CD4-positive, alpha-beta T cell treated with Interleukin-4 for 1 hour (primary cell): ENCODE data around the gene PIKFYVE.
"Not testable (repeated sequence)": the region's sequence is repeated elsewhere in the genome, so short reads cannot be mapped to it uniquely, and the experiment has no call there.

Source experiments
- DNase-seq, 2 donors: peaks; one replicate each; pipeline ENCODE4 v3.0.0-alpha.2; 2020 to 2022

The PIKFYVE gene

GRCh38 chr2:208304157-208304556 lies 38.1 kb downstream of the PIKFYVE start:
- DNase-seq: no peak

GRCh38 chr2:208304695-208305094 lies 38.6 kb downstream of the PIKFYVE start:
- no peak for DNase-seq

GRCh38 chr2:208306291-208306690 lies 40.2 kb downstream of the PIKFYVE start:
- DNase-seq: no peak

GRCh38 chr2:208311321-208311720 lies 45.3 kb downstream of the PIKFYVE start:
- no peak for DNase-seq

- no peak for DNase-seq
These were observed 45.9 kb downstream of the PIKFYVE start for GRCh38 chr2:208311954-208312353.

- no peak for DNase-seq
These were observed 49.2 kb downstream of the PIKFYVE start for GRCh38 chr2:208315081-208315788.

GRCh38 chr2:208318127-208318526 lies 52.1 kb downstream of the PIKFYVE start:
- DNase-seq: no peak

GRCh38 chr2:208319391-208319790 lies 53.3 kb downstream of the PIKFYVE start:
- no peak for DNase-seq

GRCh38 chr2:208320686-208321085 lies 54.6 kb downstream of the PIKFYVE start:
- DNase-seq: peak in 1 of 2 donors; percentile 20

- DNase-seq: no peak
These were observed 60.0 kb downstream of the PIKFYVE start for GRCh38 chr2:208326016-208326415.

- no peak for DNase-seq
These were observed 63.4 kb downstream of the PIKFYVE start for GRCh38 chr2:208329485-208329884.

- no peak for DNase-seq
These were observed 68.2 kb downstream of the PIKFYVE start for GRCh38 chr2:208334230-208334629.

- no peak for DNase-seq
These were observed 80.7 kb downstream of the PIKFYVE start for GRCh38 chr2:208346756-208347155.

GRCh38 chr2:208350610-208351009 lies 84.6 kb downstream of the PIKFYVE start:
- DNase-seq: no peak

- no peak for DNase-seq
These were observed 86.9 kb downstream of the PIKFYVE start for GRCh38 chr2:208352644-208353567.

- no peak for DNase-seq
These were observed 88.9 kb downstream of the PIKFYVE start for GRCh38 chr2:208354964-208355381.

- DNase-seq: not testable (repeated sequence)
These were observed 90.4 kb downstream of the PIKFYVE start for GRCh38 chr2:208356420-208356819.

GRCh38 chr2:208356846-208357574 lies 91.0 kb downstream of the PIKFYVE start:
- no peak for DNase-seq

GRCh38 chr2:208358758-208359631 lies 92.9 kb downstream of the PIKFYVE start:
- DNase-seq: no peak

- DNase-seq: peak; percentile 15 to 20
These were observed 93.6 kb downstream of the PIKFYVE start for GRCh38 chr2:208359632-208359986.

GRCh38 chr2:208360259-208361076 lies 94.4 kb downstream of the PIKFYVE start:
- no peak for DNase-seq

- DNase-seq: no peak
These were observed 95.0 kb downstream of the PIKFYVE start for GRCh38 chr2:208361077-208361441.
